Measurements from ENCODE around the gene PPY. TPM values are rescaled to one million over a fixed set of nuclear protein-coding genes. Genes with fewer than 3 reads are reported as not detected.

The PPY gene
- total RNA-seq: not detected in 2 replicates

GRCh38 chr17:43942051-43942685, at the start of gene PPY:
Gene PPY, minus strand, starts transcription at chr17:43942476. Its CDS starts 822 bp downstream, at chr17:43941654.

GRCh38 chr17:43953746-43954145, 11.5 kb upstream of the PPY start, which contains the start of gene PYY:
Gene PYY, minus strand, starts transcription at chr17:43953940. Its CDS starts 457 bp downstream, at chr17:43953483.

GRCh38 chr17:43907425-43907981, 34.8 kb downstream of the PPY start, which contains the start of gene MPP2:
Gene MPP2, minus strand, starts transcription at chr17:43907536. Its CDS starts 3,076 bp downstream, at chr17:43904460.

Other genes starting within 250 kb of the PPY start
- not detected in 2 replicates for gene SOST, start 183.7 kb downstream of the PPY start, total RNA-seq
- 17.4 and 31.3 TPM in 2 replicates for gene DUSP3, start 163.5 kb downstream of the PPY start, total RNA-seq
- gene CFAP97D1, start 162.0 kb downstream of the PPY start, total RNA-seq: not detected in 2 replicates
- gene MPP3, start 109.3 kb downstream of the PPY start, total RNA-seq: 4.3 and 6.0 TPM in 2 replicates
- not detected in 2 replicates for gene CD300LG, start 95.3 kb downstream of the PPY start, total RNA-seq
- gene MPP2, start 34.9 kb downstream of the PPY start, total RNA-seq: 2.6 TPM in 2 replicates
- 0.51 TPM in 1 of 2 replicates, not detected in the other for gene PYY, start 11.5 kb upstream of the PPY start, total RNA-seq
- 1.1 and 2.9 TPM in 2 replicates for gene NAGS, start 62.1 kb upstream of the PPY start, total RNA-seq
- 27.7 and 32.3 TPM in 2 replicates for gene TMEM101, start 72.5 kb upstream of the PPY start, total RNA-seq
- 43.0 and 49.7 TPM in 2 replicates for gene LSM12, start 124.2 kb upstream of the PPY start, total RNA-seq
- gene G6PC3, start 128.3 kb upstream of the PPY start, total RNA-seq: 37.8 and 47.1 TPM in 2 replicates
- gene HDAC5, start 181.2 kb upstream of the PPY start, total RNA-seq: 50.4 and 54.7 TPM in 2 replicates
- gene HROB, start 199.5 kb upstream of the PPY start, total RNA-seq: 0.93 and 5.3 TPM in 2 replicates
- not detected in 2 replicates for gene ASB16, start 228.2 kb upstream of the PPY start, total RNA-seq
- gene TMUB2, start 244.5 kb upstream of the PPY start, total RNA-seq: 29.1 and 32.2 TPM in 2 replicates